Gastroesophageal sphincter (tissue), 3 donors: ENCODE data around the gene COX8C.

Source experiments
- EP300 ChIP-seq: sonication (generic); formaldehyde crosslinking; IDR thresholded peaks from one replicate; pipeline ENCODE4 v1.6.1; 2017; ENCODE audit warnings: antibody characterized with exemption, mild to moderate bottlenecking
- TF ChIP-seq, protein P1 (sequence below), 4 experiments: fragments of 200-600 bp in 2 of 4; fragments of 450-650 bp in 2 of 4; sonication (generic) in 1 of 4; IDR thresholded peaks; one replicate each; pipeline ENCODE4 v1.5.1; 2017 to 2019; ENCODE audit warnings: antibody characterized with exemption in 4 of 4, mild to moderate bottlenecking in 2 of 4, moderate library complexity in 2 of 4

DNA sequence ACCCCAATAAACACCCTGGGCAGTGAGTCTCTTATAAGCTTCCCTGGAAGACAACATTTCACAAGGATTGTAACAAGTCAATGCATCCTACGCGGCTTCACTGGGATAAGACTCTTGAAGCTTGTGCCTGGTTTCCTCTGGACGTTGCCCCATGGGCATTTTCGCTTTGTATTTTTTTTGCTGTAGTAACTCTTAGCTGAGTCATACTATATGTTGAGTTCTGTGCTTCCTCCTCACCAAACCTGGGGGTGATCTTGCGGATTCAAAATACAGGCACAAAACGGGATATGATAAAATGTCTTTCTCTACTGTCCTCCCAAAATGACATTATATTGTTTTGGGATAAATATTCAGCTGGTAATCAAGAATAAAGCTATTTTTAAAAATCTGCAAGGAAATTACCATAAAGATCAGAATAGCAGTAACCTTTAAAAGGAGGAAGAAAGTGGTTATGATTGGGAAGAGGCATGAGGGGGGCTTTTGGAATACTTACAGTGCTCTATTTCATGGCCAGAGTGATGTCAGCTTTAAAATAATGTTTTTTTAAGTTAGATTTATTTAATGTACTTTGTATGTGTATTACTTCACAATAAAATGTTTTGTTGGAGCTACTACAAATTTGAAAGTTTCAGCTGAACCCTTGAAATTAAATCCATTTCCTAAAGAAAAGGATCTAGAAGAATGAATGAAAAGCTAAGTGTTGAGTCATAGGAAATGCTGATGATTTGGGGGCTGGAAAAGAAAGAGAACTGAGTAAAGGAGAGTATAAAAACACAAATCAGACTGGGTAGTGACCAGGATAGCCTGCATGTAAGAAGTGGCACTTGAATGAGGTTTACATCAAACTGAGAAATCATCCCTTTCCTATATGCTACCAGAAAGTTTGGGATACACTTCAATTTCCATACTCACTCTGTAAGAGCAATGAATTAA, 28.8 kb upstream of the COX8C start:
- TF ChIP-seq, protein P1, sequence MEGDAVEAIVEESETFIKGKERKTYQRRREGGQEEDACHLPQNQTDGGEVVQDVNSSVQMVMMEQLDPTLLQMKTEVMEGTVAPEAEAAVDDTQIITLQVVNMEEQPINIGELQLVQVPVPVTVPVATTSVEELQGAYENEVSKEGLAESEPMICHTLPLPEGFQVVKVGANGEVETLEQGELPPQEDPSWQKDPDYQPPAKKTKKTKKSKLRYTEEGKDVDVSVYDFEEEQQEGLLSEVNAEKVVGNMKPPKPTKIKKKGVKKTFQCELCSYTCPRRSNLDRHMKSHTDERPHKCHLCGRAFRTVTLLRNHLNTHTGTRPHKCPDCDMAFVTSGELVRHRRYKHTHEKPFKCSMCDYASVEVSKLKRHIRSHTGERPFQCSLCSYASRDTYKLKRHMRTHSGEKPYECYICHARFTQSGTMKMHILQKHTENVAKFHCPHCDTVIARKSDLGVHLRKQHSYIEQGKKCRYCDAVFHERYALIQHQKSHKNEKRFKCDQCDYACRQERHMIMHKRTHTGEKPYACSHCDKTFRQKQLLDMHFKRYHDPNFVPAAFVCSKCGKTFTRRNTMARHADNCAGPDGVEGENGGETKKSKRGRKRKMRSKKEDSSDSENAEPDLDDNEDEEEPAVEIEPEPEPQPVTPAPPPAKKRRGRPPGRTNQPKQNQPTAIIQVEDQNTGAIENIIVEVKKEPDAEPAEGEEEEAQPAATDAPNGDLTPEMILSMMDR (IDR thresholded peaks at IDR 0.05), result no peak
- TF ChIP-seq EP300, result no peak
